ENCODE data around the gene HOXC9. TPM values are rescaled to one million over a fixed set of nuclear protein-coding genes. Genes with fewer than 3 reads are reported as not detected.

The HOXC9 gene
- total RNA-seq, 2 donors from 2014 or later, result not detected

DNA sequence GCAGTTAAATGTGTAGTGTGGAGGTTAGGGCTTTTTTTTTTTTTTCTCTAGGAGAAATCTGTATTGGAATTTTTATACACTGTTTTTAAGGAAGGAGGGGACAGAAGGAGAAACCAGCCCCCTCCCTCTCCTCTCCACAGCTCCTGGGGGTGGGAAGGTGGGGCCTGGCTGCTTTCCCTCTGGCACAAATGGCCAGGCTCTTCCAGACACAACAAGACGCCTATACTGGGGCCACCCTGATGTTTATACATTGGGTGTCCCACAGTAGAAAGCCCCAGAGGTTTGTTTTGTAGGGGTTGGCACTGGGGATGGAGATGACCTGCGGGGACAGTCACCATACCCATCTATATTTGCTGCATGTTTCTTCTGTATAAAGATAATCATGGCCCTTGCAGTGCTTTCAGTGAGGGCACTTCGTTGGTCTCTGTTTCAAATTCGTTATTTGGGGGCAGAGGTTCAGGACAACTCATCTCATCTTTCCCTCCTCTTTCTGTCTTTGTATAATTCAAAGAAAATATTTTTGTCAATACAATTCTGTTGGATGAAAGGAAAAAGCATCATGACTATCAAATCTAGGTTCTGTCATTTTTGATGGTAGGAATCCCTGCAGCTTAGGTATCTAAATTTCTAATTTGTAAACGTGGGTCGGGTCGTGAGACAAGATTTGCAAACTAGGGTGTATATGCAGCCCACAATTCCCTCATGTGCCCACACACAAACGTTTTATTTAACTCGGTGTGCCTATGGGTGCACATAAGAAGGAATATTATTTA, 23.0 kb upstream of the HOXC9 start:
- peaks cover 6% of the 10 kb centered on the region for H3K4me1 Mint-ChIP-seq
- ATAC-seq (replicated peaks), result no peak
- peaks cover 15% of the 10 kb centered on the region for H3K36me3 Mint-ChIP-seq (ENCODE audit: low read depth)
- H3K4me3 Mint-ChIP-seq, result no peak overlapping the region
- peaks cover 78% of the 10 kb centered on the region for H3K27me3 Mint-ChIP-seq
- no peak overlapping the region for H3K27ac Mint-ChIP-seq
- H3K9me3 Mint-ChIP-seq, result no peaks in the 10 kb centered on the region

DNA sequence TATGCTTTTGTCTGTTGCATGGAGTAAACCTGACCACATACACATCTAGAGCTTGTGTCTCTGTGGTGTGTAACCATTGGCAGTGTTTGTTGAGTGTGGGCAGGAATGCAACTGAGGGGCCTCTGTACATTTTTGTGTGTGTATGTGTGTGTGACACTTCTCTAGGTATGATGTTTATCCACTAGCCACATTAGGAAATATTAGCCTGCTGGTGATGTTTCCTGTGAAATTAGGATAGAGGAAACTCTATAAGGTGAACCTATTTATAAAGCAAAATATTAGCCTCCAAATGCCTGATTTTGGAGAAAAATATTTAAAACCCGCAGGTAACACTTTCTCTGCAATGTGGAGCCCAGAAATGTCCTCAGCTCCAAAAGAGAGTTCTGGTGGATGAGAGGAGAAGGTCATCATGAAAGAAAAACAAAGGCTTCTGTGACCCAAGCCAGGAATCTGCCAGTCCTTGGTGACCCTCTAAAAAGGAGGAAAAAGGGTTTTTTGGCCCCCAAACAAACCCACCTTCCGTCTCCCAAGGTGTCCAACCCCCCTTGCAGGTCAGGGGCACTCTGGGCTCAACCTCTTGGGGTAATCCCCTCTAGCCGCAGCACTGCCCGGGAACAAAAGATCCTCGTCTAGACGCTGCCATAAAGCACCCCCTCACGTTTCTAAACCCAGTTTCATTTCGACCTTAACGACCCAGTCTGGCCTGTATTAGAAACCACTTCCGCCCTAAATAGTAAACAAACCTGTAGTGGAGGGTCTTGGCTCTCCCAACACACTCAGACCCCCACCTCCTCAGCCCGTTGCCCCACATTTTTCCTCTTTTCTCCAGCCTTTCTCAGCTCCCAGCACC, 22.1 kb upstream of the HOXC9 start:
- Mint-ChIP-seq H3K36me3 (ENCODE audit: low read depth) (peaks cover 12% of the 10 kb centered on the region), H3K9me3 (no peaks in the 10 kb centered on the region), H3K27ac (no peak overlapping the region), H3K27me3 (peaks cover 76% of the 10 kb centered on the region), H3K4me3 (no peak overlapping the region), H3K4me1 (peaks cover 6% of the 10 kb centered on the region)
- no peak for ATAC-seq (replicated peaks)

DNA sequence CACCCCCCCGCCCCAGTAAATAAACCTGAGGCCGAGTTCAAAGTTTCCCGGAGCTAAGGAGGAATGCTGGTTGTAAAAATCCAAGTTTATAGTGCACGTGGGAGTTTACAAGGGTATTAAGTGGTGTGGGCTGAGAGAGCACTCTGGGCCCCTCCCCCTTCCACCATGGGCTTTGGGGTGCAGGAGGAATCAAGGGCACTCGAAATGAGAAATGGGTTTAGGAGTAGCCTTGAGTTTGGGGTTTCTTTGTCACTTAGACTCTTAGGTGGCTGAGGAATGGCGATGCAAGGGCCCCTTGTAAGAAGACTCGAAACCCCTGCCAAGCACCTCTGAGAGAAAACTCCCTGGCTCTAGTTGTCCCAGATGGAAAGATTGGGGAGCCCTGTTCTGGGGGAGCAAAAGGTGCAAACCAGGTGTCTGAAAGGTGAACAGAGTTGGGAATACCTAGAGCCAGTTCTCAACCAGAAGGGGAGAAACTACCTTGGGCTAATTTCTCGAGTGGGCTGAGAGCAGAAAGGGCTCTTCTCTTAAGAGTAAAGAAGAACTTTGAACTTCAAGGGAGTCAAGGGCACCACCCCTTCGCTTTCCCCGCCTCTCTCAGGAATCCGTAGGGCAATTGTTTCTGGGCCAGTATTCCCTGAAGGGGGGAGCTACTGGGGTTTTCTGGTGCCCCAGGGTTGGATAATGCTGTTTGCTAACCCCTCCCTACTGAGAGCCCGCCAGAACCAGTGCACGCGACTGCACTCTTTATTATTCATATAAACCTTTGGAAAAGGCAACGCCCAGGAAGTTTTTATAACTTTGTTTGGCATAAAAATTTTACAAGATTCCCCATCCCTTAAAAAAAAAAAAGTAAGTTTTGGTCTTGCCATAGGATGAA, 21.2 kb upstream of the HOXC9 start:
- no peaks in the 10 kb centered on the region for H3K4me1 Mint-ChIP-seq
- ATAC-seq (replicated peaks), result no peak
- H3K9me3 Mint-ChIP-seq, result no peaks in the 10 kb centered on the region
- H3K27me3 Mint-ChIP-seq, result peaks cover 78% of the 10 kb centered on the region
- no peak overlapping the region for H3K4me3 Mint-ChIP-seq
- peaks cover 10% of the 10 kb centered on the region for H3K36me3 Mint-ChIP-seq (ENCODE audit: low read depth)
- no peak overlapping the region for H3K27ac Mint-ChIP-seq

DNA sequence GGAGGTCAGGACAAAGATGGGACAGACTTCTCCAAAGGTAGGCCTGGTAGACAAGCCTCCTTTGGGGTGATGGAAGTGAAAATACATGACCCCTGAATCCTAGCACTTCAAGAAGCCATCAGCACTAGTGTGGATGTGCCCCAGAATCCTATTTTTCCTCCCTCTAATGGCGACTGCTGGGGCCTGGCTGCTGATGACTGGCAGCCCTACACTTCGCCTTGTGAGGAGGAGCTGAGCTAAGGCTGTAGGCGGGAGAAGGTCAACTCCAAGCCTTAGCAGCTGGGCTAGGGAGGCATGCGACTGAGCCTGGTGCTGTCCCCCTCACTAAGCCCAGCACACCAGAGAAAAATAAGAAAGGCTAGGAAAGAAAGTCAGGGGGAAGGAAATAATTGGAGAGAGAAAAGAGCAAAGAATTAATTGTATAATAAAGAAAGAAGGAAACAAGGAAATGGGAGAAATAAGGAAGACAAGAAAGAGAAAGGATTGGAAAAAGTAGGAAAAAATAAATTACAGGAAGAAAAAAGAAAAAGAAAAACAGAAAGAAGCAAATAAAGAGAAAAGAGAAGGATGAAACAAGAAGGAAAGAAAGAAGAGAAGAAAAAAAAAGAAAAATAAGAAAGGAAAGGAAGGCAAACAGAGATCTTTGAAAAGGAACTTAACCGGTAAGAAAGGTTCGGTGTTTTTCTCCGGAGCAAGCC, 19.7 kb upstream of the HOXC9 start:
- peaks cover 17% of the 10 kb centered on the region for H3K36me3 Mint-ChIP-seq (ENCODE audit: low read depth)
- H3K9me3 Mint-ChIP-seq, result no peaks in the 10 kb centered on the region
- no peaks in the 10 kb centered on the region for H3K4me1 Mint-ChIP-seq
- ATAC-seq (replicated peaks), result no peak
- H3K27me3 Mint-ChIP-seq, result peaks cover 85% of the 10 kb centered on the region
- H3K4me3 Mint-ChIP-seq, result no peak overlapping the region
- H3K27ac Mint-ChIP-seq, result no peak overlapping the region

DNA sequence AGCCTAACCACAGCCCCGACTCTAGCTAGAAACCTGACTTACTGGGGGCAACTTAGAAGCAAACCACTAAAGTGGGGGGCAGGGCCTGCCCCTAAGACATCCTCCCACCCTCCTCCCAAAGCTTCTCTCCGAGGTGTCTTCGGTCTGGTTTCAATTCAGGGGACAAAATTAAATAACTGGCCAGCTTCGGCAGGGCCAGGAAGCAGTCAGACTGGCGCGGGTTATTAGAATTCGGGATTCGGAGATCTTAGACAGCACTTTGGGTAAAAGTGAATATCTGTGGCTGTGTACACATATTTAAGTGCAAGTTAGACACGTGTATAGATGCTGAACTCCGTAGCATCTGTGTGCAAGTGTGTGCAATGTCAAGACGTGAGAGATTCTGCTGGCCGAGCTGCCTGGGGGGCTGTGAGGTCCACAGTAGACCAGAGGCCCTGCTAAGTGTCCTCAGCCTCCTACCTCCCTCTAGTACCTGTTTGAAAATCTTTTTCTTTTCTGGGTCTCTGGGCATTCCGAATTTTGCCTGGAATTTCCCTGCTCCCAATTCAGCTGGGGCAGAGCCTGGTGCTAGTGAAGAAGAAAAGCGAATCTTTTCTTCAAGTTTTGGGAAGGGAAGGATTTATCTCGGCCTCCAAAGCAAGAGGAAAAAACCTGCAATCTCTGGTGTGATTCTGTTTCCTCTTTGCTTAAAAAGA, 19.0 kb upstream of the HOXC9 start:
- Mint-ChIP-seq H3K36me3 (ENCODE audit: low read depth) (peaks cover 23% of the 10 kb centered on the region), H3K27me3 (peaks cover 82% of the 10 kb centered on the region), H3K4me1 (no peaks in the 10 kb centered on the region), H3K9me3 (no peaks in the 10 kb centered on the region), H3K4me3 (no peak overlapping the region), H3K27ac (no peak overlapping the region)
- no peak for ATAC-seq (replicated peaks)

DNA sequence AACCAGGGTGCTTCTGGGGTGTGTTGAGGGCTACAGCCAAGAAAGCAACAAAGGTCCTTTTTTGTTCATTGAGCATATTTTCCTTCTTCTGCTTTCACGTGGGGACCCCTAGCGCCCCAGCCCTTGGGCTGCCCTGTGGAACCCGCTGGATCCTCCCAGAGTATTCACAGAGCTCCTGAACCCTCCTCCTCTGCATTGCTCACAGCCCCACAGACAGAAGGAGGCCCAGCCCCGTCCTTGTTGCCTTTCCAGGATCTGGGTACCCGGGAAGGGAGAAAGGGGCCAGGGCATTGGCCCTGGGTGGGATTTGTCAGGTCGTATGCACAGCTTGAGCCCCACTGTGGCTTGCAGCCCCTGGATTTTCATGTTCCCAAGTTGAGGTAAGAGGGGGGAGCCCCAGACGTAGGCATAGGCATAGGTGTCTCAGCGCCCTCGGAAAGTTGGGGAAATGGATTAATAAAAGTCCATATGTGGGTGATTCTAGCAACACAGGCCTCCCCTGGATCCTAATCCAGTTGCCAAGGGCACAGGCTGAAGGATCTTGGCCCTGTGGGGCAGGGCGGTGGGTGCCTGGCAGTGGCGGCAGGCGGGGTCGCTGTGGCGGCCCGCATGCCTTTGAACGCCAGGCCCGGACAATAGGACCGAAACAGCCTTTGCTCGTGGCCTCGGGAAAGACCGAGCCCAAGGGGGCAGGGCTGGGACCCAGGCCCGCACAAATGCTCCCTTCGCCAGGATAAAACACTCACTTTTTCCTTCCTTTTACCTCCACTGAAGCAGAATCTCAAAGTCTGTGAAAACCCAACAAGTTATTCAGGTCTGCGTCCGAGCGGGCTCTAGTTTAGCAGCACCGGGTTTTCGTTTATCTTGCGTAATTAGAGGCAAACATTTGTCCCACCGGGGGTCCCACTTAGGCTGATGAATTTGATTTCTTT, 18.1 kb upstream of the HOXC9 start:
- H3K4me1 Mint-ChIP-seq, result no peaks in the 10 kb centered on the region
- H3K4me3 Mint-ChIP-seq, result no peak overlapping the region
- peaks cover 23% of the 10 kb centered on the region for H3K36me3 Mint-ChIP-seq (ENCODE audit: low read depth)
- no peaks in the 10 kb centered on the region for H3K9me3 Mint-ChIP-seq
- peaks cover 81% of the 10 kb centered on the region for H3K27me3 Mint-ChIP-seq
- no peak overlapping the region for H3K27ac Mint-ChIP-seq
- no peak for ATAC-seq (replicated peaks)

DNA sequence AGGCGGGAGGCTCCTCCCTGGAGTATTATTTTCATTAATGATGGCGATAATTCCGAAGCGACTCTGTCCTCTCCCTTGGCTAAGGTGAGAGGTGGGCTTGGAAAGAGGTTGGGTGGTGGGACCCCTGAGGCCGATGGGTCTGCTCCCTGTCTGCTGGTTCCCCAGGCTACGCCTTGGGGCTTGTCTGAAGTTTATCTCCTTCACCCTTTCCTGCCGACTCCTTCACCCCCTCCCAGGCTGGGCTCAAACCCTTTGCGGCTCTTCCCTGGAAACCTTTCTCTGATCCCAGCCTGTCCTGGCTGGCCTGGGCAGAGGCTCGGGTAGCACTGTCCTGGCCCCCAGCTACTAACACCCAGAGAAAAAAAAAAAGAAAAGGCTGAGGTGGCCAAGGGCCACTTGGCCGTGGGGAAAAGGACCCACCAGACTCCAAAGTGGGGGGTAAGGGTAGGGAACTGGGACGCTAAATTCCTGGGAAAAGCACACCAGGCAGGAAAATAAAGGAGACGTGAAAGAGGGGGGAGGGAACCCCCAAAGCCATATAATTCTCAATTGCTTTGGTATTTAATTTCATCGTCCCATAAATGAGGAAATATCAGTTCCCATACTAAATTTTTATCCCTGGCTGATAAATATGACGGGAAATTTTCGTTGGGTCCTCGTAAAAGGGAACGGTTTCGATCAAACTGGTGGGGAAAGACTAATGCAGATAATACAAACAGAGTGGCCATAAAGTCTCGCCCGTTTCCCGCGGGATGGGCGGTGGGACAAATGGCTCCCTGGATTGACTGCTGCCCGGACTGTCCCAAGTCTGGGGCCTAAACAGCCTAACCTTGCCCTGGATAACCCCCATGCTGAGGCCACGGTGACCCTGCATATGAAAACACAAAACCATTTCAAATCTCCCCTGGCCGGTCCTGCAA, 17.1 kb upstream of the HOXC9 start:
- Mint-ChIP-seq H3K27ac (no peak overlapping the region), H3K4me3 (no peak overlapping the region), H3K27me3 (peaks cover 82% of the 10 kb centered on the region), H3K36me3 (ENCODE audit: low read depth) (peaks cover 23% of the 10 kb centered on the region), H3K4me1 (no peaks in the 10 kb centered on the region), H3K9me3 (no peaks in the 10 kb centered on the region)
- no peak for ATAC-seq (replicated peaks)

DNA sequence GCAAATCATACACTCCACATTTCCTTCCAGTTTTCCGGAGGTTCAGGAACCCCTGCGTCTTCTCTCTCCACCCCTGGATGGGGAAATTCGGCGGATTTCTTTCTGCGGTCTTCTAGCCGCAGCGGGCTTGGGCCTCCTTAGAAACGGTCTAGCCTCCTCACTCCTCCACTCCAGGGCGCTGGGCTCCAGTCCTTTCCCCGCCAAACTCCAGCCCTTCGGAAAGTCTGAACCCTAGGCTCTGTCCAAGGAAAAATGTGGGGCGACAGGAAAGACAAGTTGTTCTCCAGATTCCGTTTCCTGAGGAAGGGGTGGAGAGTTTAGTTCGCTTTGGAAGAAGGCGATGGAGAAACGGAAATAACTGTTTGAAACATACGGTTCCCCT, 16.4 kb upstream of the HOXC9 start:
- H3K4me3 Mint-ChIP-seq, result no peak overlapping the region
- no peak overlapping the region for H3K27ac Mint-ChIP-seq
- no peaks in the 10 kb centered on the region for H3K9me3 Mint-ChIP-seq
- H3K4me1 Mint-ChIP-seq, result no peaks in the 10 kb centered on the region
- no peak for ATAC-seq (replicated peaks)
- peaks cover 82% of the 10 kb centered on the region for H3K27me3 Mint-ChIP-seq
- peaks cover 23% of the 10 kb centered on the region for H3K36me3 Mint-ChIP-seq (ENCODE audit: low read depth)

DNA sequence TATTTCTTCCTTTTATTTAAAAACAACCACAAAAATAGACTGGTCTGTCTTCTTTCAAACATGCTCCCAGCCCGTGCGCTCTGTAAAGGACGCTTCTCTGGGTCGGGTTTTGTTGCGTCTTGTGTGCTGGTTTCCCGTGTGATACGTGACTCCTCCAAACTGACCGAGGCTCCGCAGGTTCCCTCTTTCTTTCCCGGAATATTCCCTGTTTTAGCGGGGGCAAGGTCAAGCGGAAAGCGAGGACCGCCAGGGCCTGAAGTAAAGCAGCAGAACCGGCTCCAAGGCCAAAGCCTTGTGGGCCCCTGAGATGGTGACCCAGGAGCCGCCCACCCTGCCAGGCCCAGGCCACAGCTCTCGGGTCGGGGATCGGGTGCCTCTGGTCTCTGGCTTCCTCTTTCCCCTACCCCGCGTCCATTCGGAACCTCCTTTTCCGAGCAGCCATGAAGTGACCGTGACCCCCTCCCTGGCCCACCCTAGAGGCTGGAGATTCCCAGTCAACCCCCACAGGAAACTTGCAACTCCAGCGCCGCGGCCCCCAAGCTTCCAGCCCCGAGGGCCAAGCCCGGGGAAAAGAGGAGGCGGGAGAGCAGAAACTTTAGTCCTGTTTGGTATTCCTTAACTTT, 15.9 kb upstream of the HOXC9 start:
- Mint-ChIP-seq H3K27me3 (peaks cover 83% of the 10 kb centered on the region), H3K4me3 (no peak overlapping the region), H3K9me3 (no peaks in the 10 kb centered on the region), H3K4me1 (peaks cover 3% of the 10 kb centered on the region), H3K36me3 (ENCODE audit: low read depth) (peaks cover 23% of the 10 kb centered on the region), H3K27ac (no peak overlapping the region)
- no peak for ATAC-seq (replicated peaks)

DNA sequence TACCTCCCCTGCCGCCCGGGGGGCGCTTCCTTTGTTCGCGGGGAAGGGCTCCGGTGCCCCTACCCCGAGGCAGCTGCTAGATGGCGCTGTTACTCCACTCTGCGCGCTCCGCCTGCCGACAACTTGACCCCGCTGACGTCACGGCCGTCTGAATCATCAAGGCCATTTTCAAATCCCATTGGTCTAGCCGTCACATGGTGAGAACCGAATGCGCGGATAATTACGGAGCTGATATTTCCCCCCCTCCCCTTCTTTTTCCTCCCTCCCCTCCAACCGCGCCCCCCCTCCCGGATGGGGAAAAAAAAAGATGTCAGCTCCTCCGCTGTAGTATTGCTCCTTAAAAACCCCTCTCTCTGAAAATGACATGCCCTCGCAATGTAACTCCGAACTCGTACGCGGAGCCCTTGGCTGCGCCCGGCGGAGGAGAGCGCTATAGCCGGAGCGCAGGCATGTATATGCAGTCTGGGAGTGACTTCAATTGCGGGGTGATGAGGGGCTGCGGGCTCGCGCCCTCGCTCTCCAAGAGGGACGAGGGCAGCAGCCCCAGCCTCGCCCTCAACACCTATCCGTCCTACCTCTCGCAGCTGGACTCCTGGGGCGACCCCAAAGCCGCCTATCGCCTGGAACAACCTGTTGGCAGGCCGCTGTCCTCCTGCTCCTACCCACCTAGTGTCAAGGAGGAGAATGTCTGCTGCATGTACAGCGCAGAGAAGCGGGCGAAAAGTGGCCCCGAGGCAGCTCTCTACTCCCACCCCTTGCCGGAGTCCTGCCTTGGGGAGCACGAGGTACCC, 14.9 kb upstream of the HOXC9 start, which contains the start of gene HOXC10:
Gene HOXC10, plus strand, starts transcription at position 246 of the 791 bp plus-strand sequence. Its CDS starts 114 bp downstream, at position 360.
- no peak within 1 kb of the TSS for H3K27ac Mint-ChIP-seq
- H3K27me3 Mint-ChIP-seq, result peaks cover 84% of the 10 kb centered on the region
- H3K4me1 Mint-ChIP-seq, result peaks cover 12% of the 10 kb centered on the region
- peaks cover 22% of the 10 kb centered on the region for H3K36me3 Mint-ChIP-seq (ENCODE audit: low read depth)
- peak within 1 kb of the TSS; percentile 39 for H3K4me3 Mint-ChIP-seq
- H3K9me3 Mint-ChIP-seq, result no peaks in the 10 kb centered on the region
- peak; percentile 89 for ATAC-seq (replicated peaks)

DNA sequence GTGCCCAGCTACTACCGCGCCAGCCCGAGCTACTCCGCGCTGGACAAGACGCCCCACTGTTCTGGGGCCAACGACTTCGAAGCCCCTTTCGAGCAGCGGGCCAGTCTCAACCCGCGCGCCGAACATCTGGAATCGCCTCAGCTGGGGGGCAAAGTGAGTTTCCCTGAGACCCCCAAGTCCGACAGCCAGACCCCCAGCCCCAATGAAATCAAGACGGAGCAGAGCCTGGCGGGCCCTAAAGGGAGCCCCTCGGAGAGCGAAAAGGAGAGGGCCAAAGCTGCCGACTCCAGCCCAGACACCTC, 14.3 kb upstream of the HOXC9 start:
- Mint-ChIP-seq H3K36me3 (ENCODE audit: low read depth) (peaks cover 23% of the 10 kb centered on the region), H3K9me3 (no peaks in the 10 kb centered on the region), H3K27me3 (peaks cover 84% of the 10 kb centered on the region), H3K4me1 (peaks cover 17% of the 10 kb centered on the region), H3K27ac (no peak overlapping the region), H3K4me3 (peak overlapping the region; percentile 39)
- no peak for ATAC-seq (replicated peaks)

All from activated T-helper 17 cell treated with anti-CD3 and anti-CD28 coated beads, Interleukin-2, amount 50 U/mL, for 72 hours (primary cell).